ENCODE measurements around the gene TSSC4.

TSSC4 gene

GRCh38 chr11:2392241-2392959 is 8.2 kb upstream of the TSSC4 start:
- no peak for DNase-seq
- H3K4me1 Mint-ChIP-seq = peaks cover 23% of the 10 kb centered on the region
- no peaks in the 10 kb centered on the region for H3K27me3 Mint-ChIP-seq (ENCODE audit: low read depth, poor library complexity)
- no peak overlapping the region for H3K27ac Mint-ChIP-seq
- no peak overlapping the region for H3K4me3 Mint-ChIP-seq
- TF ChIP-seq, protein P1, sequence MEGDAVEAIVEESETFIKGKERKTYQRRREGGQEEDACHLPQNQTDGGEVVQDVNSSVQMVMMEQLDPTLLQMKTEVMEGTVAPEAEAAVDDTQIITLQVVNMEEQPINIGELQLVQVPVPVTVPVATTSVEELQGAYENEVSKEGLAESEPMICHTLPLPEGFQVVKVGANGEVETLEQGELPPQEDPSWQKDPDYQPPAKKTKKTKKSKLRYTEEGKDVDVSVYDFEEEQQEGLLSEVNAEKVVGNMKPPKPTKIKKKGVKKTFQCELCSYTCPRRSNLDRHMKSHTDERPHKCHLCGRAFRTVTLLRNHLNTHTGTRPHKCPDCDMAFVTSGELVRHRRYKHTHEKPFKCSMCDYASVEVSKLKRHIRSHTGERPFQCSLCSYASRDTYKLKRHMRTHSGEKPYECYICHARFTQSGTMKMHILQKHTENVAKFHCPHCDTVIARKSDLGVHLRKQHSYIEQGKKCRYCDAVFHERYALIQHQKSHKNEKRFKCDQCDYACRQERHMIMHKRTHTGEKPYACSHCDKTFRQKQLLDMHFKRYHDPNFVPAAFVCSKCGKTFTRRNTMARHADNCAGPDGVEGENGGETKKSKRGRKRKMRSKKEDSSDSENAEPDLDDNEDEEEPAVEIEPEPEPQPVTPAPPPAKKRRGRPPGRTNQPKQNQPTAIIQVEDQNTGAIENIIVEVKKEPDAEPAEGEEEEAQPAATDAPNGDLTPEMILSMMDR (IDR thresholded peaks at IDR 0.05) = no peak
- H3K9me3 Mint-ChIP-seq = no peaks in the 10 kb centered on the region
- H3K36me3 Mint-ChIP-seq (ENCODE audit: low read depth) = peaks cover 8% of the 10 kb centered on the region

DNA sequence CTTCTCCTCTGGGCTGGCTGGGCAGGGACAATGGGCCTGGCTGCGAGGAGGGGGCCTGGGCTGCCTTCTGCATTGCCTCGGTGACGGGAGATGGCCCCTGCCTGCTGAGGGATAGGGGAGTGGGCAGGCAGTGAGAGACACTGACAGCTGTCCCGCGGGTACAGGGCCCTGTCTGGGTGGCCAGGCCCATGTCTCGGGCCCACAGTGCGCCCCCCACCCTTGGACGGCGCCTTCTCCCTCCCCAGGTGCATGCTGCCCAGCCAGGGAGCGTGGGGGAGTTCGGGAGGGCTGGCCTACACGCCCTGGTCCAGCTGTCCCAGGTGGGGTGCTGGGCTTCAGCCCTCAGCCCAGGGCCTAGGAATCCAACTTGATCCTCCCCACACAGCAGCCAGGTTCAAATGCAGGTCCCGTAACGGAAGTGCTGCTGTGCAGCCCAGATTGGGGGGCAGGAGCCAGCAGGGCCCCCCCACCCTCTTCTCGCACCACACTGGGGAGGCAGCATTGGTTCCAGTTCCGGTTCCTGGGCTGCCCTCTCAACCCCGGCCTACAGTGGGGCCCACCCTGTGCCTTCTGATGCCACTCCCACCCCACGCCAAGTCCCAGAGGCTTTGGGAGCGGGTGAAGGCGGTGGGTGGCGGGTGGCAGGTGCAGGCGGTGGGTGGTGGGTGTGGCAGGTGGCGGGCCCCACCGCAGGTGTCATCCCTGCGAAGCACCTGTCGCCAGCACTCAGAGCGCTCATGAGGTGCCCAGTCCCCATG is 7.3 kb upstream of the TSSC4 start:
- Mint-ChIP-seq H3K4me3 (no peak overlapping the region), H3K4me1 (peaks cover 20% of the 10 kb centered on the region), H3K27ac (no peak overlapping the region), H3K9me3 (no peaks in the 10 kb centered on the region), H3K36me3 (ENCODE audit: low read depth) (peaks cover 11% of the 10 kb centered on the region), H3K27me3 (ENCODE audit: low read depth, poor library complexity) (no peaks in the 10 kb centered on the region)
- no peak for DNase-seq
- TF ChIP-seq, protein P1 (IDR thresholded peaks at IDR 0.05) = no peak

- Mint-ChIP-seq H3K4me1 (peaks cover 17% of the 10 kb centered on the region), H3K27me3 (ENCODE audit: low read depth, poor library complexity) (no peaks in the 10 kb centered on the region), H3K9me3 (no peaks in the 10 kb centered on the region), H3K36me3 (ENCODE audit: low read depth) (peaks cover 11% of the 10 kb centered on the region), H3K27ac (no peak overlapping the region), H3K4me3 (no peak overlapping the region)
- DNase-seq = no peak
- TF ChIP-seq, protein P1 (IDR thresholded peaks at IDR 0.05) = no peak
These were observed 6.4 kb upstream of the TSSC4 start for GRCh38 chr11:2393941-2394817.

GRCh38 chr11:2394818-2395105 is 5.8 kb upstream of the TSSC4 start:
- Mint-ChIP-seq H3K27me3 (ENCODE audit: low read depth, poor library complexity) (no peaks in the 10 kb centered on the region), H3K4me3 (no peak overlapping the region), H3K27ac (no peak overlapping the region), H3K36me3 (ENCODE audit: low read depth) (peaks cover 11% of the 10 kb centered on the region), H3K9me3 (no peaks in the 10 kb centered on the region), H3K4me1 (peaks cover 15% of the 10 kb centered on the region)
- TF ChIP-seq, protein P1 (IDR thresholded peaks at IDR 0.05) = no peak
- DNase-seq = no peak

DNA sequence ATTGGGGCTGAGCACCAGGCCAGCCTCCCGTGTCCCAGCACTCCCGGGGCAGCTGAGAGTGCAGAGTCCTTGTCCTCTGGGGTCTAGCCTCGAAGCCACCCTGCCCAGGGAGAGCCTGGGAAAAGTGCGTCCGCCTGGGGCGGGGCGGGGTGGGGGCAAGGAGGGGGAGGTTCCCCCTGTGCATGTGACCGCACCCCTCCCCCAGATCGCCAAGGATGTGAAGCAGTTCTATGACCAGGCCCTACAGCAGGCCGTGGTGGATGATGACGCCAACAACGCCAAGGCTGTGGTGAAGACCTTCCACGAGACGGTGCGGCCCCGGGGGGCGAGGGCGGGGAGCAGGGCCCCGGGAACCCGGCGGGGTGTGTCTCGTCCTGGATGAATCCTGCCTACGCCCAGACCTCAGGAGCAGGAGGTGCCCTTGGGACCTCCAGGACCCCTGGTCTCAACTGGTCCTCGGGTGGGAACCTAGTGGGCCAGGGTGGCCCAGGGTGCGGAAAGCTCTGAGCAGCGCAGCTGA is 5.3 kb upstream of the TSSC4 start:
- Mint-ChIP-seq H3K4me3 (no peak overlapping the region), H3K27ac (no peak overlapping the region), H3K9me3 (no peaks in the 10 kb centered on the region), H3K27me3 (ENCODE audit: low read depth, poor library complexity) (no peaks in the 10 kb centered on the region), H3K36me3 (ENCODE audit: low read depth) (peaks cover 11% of the 10 kb centered on the region), H3K4me1 (peaks cover 10% of the 10 kb centered on the region)
- TF ChIP-seq, protein P1 (IDR thresholded peaks at IDR 0.05) = no peak
- no peak for DNase-seq

Data from nephron progenitor cell (in vitro differentiated cells).